SK-N-SH (cell line): Measurements from ENCODE around the gene CAV1. TPM values are rescaled to one million over a fixed set of nuclear protein-coding genes. Genes with fewer than 3 reads are reported as not detected.

Source experiments
- CTCF ChIA-PET: fragments of 300-600, 350-600 bp; formaldehyde crosslinking; extraction: SDS; loops from one replicate; lab custom pipeline; 2021; lab: Yijun Ruan, JAX
- POLR2A ChIA-PET: fragments of 350-600 bp; sonication (Branson Sonifier 250); formaldehyde crosslinking; extraction: SDS; loops from one replicate; lab custom pipeline; 2020; ENCODE audit warnings: antibody characterized with exemption, inconsistent platforms; lab: Yijun Ruan, JAX
- DNase-seq: peaks from one replicate; pipeline ENCODE4 v3.0.0; 2012
- H2AFZ ChIP-seq: fragments of 200-600 bp; sonication (generic); 2 replicates; pipeline ENCODE4 v1.8.1; 2016; ENCODE audit warnings: antibody characterized with exemption, mild to moderate bottlenecking, low read depth
- H3F3A ChIP-seq: fragments of 200-600 bp; sonication (generic); replicated peaks from 2 replicates; pipeline ENCODE3; 2016; ENCODE audit warnings: antibody characterized with exemption, mild to moderate bottlenecking; ENCODE audit not compliant: insufficient read depth
- H3K27ac ChIP-seq, 2 experiments: fragments of 200-500 bp in 1 of 2; fragments of 200-600 bp in 1 of 2; sonication (Bioruptor generic) in 1 of 2; sonication (generic), shearing (Covaris generic) in 1 of 2; 2 replicates each; pipeline versions ENCODE4 v1.5.1 to v1.6.1; 2014 to 2016; ENCODE audit warnings: low read depth in 2 of 2, inconsistent platforms in 1 of 2, low read length in 1 of 2, mild to moderate bottlenecking in 1 of 2, mixed read lengths in 1 of 2
- H3K27me3 ChIP-seq: fragments of 200-600 bp; sonication (generic), shearing (Covaris generic); 2 replicates; pipeline ENCODE4 v1.6.1; 2016; ENCODE audit warnings: mixed run types; ENCODE audit not compliant: insufficient read depth
- H3K36me3 ChIP-seq, 2 experiments: fragments of 200-500 bp in 1 of 2; fragments of 200-600 bp in 1 of 2; sonication (Bioruptor generic) in 1 of 2; sonication (generic) in 1 of 2; replicated peaks in 1 of 2; 2 replicates each; pipeline versions ENCODE3 to v1.5.1; 2014 to 2016; ENCODE audit warnings: low read length in 1 of 2, mild to moderate bottlenecking in 1 of 2; ENCODE audit not compliant: insufficient read depth in 2 of 2, control insufficient read depth in 1 of 2
- H3K4me1 ChIP-seq, 2 experiments: fragments of 200-500 bp in 1 of 2; fragments of 200-600 bp in 1 of 2; sonication (Bioruptor generic) in 1 of 2; sonication (generic), shearing (Covaris generic) in 1 of 2; 2 replicates each; pipeline versions ENCODE4 v1.5.1 to v1.6.1; 2014 to 2016; ENCODE audit warnings: low read depth in 1 of 2, low read length in 1 of 2, mixed run types in 1 of 2; ENCODE audit not compliant: insufficient read depth in 2 of 2, control insufficient read depth in 1 of 2
- H3K4me2 ChIP-seq: fragments of 200-600 bp; sonication (generic), shearing (Covaris generic); 2 replicates; pipeline ENCODE4 v1.6.1; 2017; ENCODE audit warnings: mixed run types
- H3K4me3 ChIP-seq, 2 experiments: fragments of 200-500 bp in 1 of 2; fragments of 200-600 bp in 1 of 2; sonication (Bioruptor generic) in 1 of 2; sonication (generic), shearing (Covaris generic) in 1 of 2; 2 replicates each; pipeline versions ENCODE4 v1.5.1 to v1.8.1; 2014 to 2016; ENCODE audit warnings: low read depth in 2 of 2, inconsistent platforms in 1 of 2, low read length in 1 of 2, mild to moderate bottlenecking in 1 of 2, mixed read lengths in 1 of 2, moderate library complexity in 1 of 2
- H3K79me2 ChIP-seq: fragments of 200-600 bp; sonication (generic); 2 replicates; pipeline ENCODE4 v1.8.1; 2017; ENCODE audit warnings: mild to moderate bottlenecking; ENCODE audit not compliant: insufficient read depth
- H3K9ac ChIP-seq: fragments of 200-600 bp; sonication (generic); 2 replicates; pipeline ENCODE4 v1.6.1; 2017; ENCODE audit warnings: mixed run types
- H3K9me2 ChIP-seq: fragments of 200-600 bp; sonication (generic); 2 replicates; pipeline ENCODE4 v1.6.1; 2017; ENCODE audit warnings: mixed run types
- H3K9me3 ChIP-seq: fragments of 200-600 bp; sonication (generic); 2 replicates; pipeline ENCODE4 v1.6.1; 2017; ENCODE audit warnings: mixed run types, mild to moderate bottlenecking, moderate library complexity
- H4K20me1 ChIP-seq: fragments of 200-600 bp; sonication (generic); 2 replicates; pipeline ENCODE4 v1.6.1; 2017; ENCODE audit warnings: mild to moderate bottlenecking, mixed run types; ENCODE audit not compliant: insufficient read depth
- CHD2 ChIP-seq: fragments of 150-350 bp; IDR thresholded peaks from 2 replicates; pipeline ENCODE4 v1.6.1; 2018; ENCODE audit warnings: low read length; ENCODE audit not compliant: partially characterized antibody
- EP300 ChIP-seq, 2 experiments: IDR thresholded peaks; 2 replicates each; pipeline versions ENCODE4 v1.4.0 to v1.6.1; 2012; ENCODE audit warnings: borderline replicate concordance in 1 of 2, low read depth in 1 of 2, low read length in 1 of 2
- EZH2phosphoT487 ChIP-seq: fragments of 200-600 bp; sonication (generic); IDR thresholded peaks from 2 replicates; pipeline ENCODE4 v1.6.1; 2017; ENCODE audit warnings: low read depth, mixed run types, mild to moderate bottlenecking, antibody characterized with exemption, moderate library complexity, borderline replicate concordance
- FOXJ3 ChIP-seq: sonication (generic); formaldehyde crosslinking; IDR thresholded peaks from 2 replicates; pipeline ENCODE4 v1.5.1; 2020; ENCODE audit warnings: mild to moderate bottlenecking, missing genetic modification reagents
- FOXM1 ChIP-seq: IDR thresholded peaks from 2 replicates; pipeline ENCODE4 v1.4.0; 2012; ENCODE audit warnings: low read depth, mild to moderate bottlenecking
- GABPA ChIP-seq: IDR thresholded peaks from 2 replicates; pipeline ENCODE4 v1.4.0; 2012; ENCODE audit warnings: low read depth, mild to moderate bottlenecking
- GATA2 ChIP-seq: sonication (generic); formaldehyde crosslinking; IDR thresholded peaks from 2 replicates; pipeline ENCODE4 v1.5.0; 2020; ENCODE audit warnings: mild to moderate bottlenecking, missing genetic modification reagents
- MEF2A ChIP-seq: IDR thresholded peaks from 2 replicates; pipeline ENCODE4 v1.4.0; 2012; ENCODE audit warnings: low read depth, borderline replicate concordance
- MXI1 ChIP-seq: IDR thresholded peaks from 2 replicates; pipeline ENCODE4 v1.6.1; 2012; ENCODE audit warnings: mild to moderate bottlenecking, low read depth, low read length, improper control_type of control experiment
- POLR2AphosphoS5 ChIP-seq: IDR thresholded peaks from 2 replicates; pipeline ENCODE4 v1.6.1; 2012; ENCODE audit warnings: low read depth, low read length
- RAD21 ChIP-seq: IDR thresholded peaks from 2 replicates; pipeline ENCODE4 v1.6.1; 2012; ENCODE audit warnings: mild to moderate bottlenecking, low read length
- RCOR1 ChIP-seq: fragments of 150-350 bp; IDR thresholded peaks from 2 replicates; pipeline ENCODE4 v1.6.1; 2017; ENCODE audit warnings: antibody characterized with exemption, low read length
- RFX5 ChIP-seq: IDR thresholded peaks from 2 replicates; pipeline ENCODE4 v1.6.1; 2012; ENCODE audit warnings: mild to moderate bottlenecking, improper control_type of control experiment, low read length
- SMC3 ChIP-seq: IDR thresholded peaks from 2 replicates; pipeline ENCODE4 v1.6.1; 2012; ENCODE audit warnings: low read depth, low read length, improper control_type of control experiment
- TCF12 ChIP-seq: IDR thresholded peaks from 2 replicates; pipeline ENCODE4 v1.4.0; 2012
- WGBS: methylation state at CpG from one replicate; pipeline ENCODE4 v1.1.6; 2017; ENCODE audit warnings: low lambda C conversion rate; 5-methylcytosine and 5-hydroxymethylcytosine counted together
- polyA plus RNA-seq, 3 experiments: library from polyadenylated mRNA; depleted of rRNA; stranded (reverse); fragments of >200 nt; gene quantifications; 2 replicates each; pipeline ENCODE4 v1.2.3, GENCODE V29; 2012
- TF ChIP-seq, protein P1 (sequence below): fragments of 150-350 bp; IDR thresholded peaks from 2 replicates; pipeline ENCODE4 v1.6.1; 2016; ENCODE audit warnings: mild to moderate bottlenecking, low read depth, low read length
- TF ChIP-seq, protein P2 (sequence below): fragments of 200-600 bp; sonication (generic); IDR thresholded peaks from 2 replicates; pipeline ENCODE4 v1.6.1; 2017; ENCODE audit warnings: antibody characterized with exemption, mild to moderate bottlenecking, moderate library complexity
- TF ChIP-seq, protein P3 (sequence below): IDR thresholded peaks from 2 replicates; pipeline ENCODE4 v1.6.1; 2012; ENCODE audit warnings: mild to moderate bottlenecking, low read depth, low read length, moderate library complexity
- TF ChIP-seq, protein P4 (sequence below): IDR thresholded peaks from 2 replicates; pipeline ENCODE4; 2012

CAV1 gene
- polyA plus RNA-seq, 1 of the 3 experiments (the other 2 are of a cell fraction), result 968 TPM

DNA sequence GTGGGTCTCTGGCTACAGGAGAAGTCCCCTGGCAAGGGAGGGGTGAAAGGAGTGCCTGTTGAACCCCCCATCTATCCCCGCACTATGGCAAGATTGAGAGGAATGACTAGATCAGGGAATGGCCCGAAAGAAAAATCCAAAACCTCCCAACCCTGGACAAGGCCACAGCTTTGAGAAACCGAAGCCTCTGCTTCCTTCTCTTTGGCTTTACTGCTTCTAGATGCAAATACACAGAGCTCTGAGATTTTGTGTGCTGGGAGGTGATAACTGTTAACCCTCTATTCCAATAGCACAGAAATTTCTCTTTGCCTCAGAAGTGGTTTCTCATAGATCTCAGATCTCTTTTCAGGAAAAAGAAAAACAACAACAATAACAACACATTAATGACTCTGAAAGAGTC, 15.0 kb downstream of the CAV1 start:
- ChIA-PET CTCF (no interaction called here), POLR2A (no interaction called here)
- Histone ChIP-seq H3K9ac (peak overlapping the region; percentile 14), H2AFZ (no peak overlapping the region), H3K79me2 (peaks cover 100% of the 10 kb centered on the region), H3K36me3 (peaks cover 56 to 69% of the 10 kb centered on the region in 2 experiments), H3K9me2 (no peaks in the 10 kb centered on the region)
- TF ChIP-seq FOXJ3 (CRISPR knock-in tag), result no peak
- no peak for TF ChIP-seq CHD2
- TF ChIP-seq, protein P1, sequence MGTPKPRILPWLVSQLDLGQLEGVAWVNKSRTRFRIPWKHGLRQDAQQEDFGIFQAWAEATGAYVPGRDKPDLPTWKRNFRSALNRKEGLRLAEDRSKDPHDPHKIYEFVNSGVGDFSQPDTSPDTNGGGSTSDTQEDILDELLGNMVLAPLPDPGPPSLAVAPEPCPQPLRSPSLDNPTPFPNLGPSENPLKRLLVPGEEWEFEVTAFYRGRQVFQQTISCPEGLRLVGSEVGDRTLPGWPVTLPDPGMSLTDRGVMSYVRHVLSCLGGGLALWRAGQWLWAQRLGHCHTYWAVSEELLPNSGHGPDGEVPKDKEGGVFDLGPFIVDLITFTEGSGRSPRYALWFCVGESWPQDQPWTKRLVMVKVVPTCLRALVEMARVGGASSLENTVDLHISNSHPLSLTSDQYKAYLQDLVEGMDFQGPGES, result no peak
- TF ChIP-seq EP300 (IDR thresholded peaks at IDR 0.05; ENCODE audit: borderline replicate concordance in 1 of 2, low read depth in 1 of 2, low read length in 1 of 2), result no peak
- no peak for TF ChIP-seq EZH2phosphoT487
- TF ChIP-seq, protein P2, sequence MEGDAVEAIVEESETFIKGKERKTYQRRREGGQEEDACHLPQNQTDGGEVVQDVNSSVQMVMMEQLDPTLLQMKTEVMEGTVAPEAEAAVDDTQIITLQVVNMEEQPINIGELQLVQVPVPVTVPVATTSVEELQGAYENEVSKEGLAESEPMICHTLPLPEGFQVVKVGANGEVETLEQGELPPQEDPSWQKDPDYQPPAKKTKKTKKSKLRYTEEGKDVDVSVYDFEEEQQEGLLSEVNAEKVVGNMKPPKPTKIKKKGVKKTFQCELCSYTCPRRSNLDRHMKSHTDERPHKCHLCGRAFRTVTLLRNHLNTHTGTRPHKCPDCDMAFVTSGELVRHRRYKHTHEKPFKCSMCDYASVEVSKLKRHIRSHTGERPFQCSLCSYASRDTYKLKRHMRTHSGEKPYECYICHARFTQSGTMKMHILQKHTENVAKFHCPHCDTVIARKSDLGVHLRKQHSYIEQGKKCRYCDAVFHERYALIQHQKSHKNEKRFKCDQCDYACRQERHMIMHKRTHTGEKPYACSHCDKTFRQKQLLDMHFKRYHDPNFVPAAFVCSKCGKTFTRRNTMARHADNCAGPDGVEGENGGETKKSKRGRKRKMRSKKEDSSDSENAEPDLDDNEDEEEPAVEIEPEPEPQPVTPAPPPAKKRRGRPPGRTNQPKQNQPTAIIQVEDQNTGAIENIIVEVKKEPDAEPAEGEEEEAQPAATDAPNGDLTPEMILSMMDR, result no peak
- TF ChIP-seq, protein P3, sequence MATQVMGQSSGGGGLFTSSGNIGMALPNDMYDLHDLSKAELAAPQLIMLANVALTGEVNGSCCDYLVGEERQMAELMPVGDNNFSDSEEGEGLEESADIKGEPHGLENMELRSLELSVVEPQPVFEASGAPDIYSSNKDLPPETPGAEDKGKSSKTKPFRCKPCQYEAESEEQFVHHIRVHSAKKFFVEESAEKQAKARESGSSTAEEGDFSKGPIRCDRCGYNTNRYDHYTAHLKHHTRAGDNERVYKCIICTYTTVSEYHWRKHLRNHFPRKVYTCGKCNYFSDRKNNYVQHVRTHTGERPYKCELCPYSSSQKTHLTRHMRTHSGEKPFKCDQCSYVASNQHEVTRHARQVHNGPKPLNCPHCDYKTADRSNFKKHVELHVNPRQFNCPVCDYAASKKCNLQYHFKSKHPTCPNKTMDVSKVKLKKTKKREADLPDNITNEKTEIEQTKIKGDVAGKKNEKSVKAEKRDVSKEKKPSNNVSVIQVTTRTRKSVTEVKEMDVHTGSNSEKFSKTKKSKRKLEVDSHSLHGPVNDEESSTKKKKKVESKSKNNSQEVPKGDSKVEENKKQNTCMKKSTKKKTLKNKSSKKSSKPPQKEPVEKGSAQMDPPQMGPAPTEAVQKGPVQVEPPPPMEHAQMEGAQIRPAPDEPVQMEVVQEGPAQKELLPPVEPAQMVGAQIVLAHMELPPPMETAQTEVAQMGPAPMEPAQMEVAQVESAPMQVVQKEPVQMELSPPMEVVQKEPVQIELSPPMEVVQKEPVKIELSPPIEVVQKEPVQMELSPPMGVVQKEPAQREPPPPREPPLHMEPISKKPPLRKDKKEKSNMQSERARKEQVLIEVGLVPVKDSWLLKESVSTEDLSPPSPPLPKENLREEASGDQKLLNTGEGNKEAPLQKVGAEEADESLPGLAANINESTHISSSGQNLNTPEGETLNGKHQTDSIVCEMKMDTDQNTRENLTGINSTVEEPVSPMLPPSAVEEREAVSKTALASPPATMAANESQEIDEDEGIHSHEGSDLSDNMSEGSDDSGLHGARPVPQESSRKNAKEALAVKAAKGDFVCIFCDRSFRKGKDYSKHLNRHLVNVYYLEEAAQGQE, result no peak
- no peak for TF ChIP-seq MEF2A
- TF ChIP-seq RFX5, result no peak
- no peak for TF ChIP-seq TCF12
- TF ChIP-seq RAD21, result no peak
- no peak for TF ChIP-seq FOXM1
- TF ChIP-seq MXI1, result no peak
- TF ChIP-seq POLR2AphosphoS5, result no peak
- TF ChIP-seq GATA2 (CRISPR knock-in tag), result no peak
- TF ChIP-seq, protein P4, sequence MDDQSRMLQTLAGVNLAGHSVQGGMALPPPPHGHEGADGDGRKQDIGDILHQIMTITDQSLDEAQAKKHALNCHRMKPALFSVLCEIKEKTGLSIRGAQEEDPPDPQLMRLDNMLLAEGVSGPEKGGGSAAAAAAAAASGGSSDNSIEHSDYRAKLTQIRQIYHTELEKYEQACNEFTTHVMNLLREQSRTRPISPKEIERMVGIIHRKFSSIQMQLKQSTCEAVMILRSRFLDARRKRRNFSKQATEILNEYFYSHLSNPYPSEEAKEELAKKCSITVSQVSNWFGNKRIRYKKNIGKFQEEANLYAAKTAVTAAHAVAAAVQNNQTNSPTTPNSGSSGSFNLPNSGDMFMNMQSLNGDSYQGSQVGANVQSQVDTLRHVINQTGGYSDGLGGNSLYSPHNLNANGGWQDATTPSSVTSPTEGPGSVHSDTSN, result no peak
- TF ChIP-seq GABPA, result no peak
- no peak for TF ChIP-seq RCOR1
- TF ChIP-seq SMC3, result no peak
- TF ChIP-seq, all 33 proteins: peak for 0
- 38% methylated on average over 3 of the region's 3 CpGs for WGBS
- peaks cover 57% of the 10 kb centered on the region for H3F3A ChIP-seq
- peak overlapping the region; percentile 16 to 79; a peak in 3 of 4 replicates for H3K27ac ChIP-seq
- H3K4me1 ChIP-seq, result peaks cover 2 to 87% of the 10 kb centered on the region in 2 experiments
- no peaks in the 10 kb centered on the region for H3K27me3 ChIP-seq
- no peaks in the 10 kb centered on the region for H3K9me3 ChIP-seq
- no peak for DNase-seq
- no peak overlapping the region for H3K4me3 ChIP-seq
- H3K4me2 ChIP-seq, result peak overlapping the region; percentile 36; the same call in 1 of the 2 replicates
- H4K20me1 ChIP-seq, result peaks cover 28% of the 10 kb centered on the region
